Measurements from ENCODE around the gene ATP6V0B. TPM values are rescaled to one million over a fixed set of nuclear protein-coding genes. Genes with fewer than 3 reads are reported as not detected.

The ATP6V0B gene
- total RNA-seq, 2 experiments from 2014 or later: 121 TPM

GRCh38 chr1:43994071-43994470, 19.3 kb downstream of the ATP6V0B start:
- Mint-ChIP-seq H3K4me1 (peaks cover 29% of the 10 kb centered on the region), H3K36me3 (ENCODE audit: low read depth) (no peaks in the 10 kb centered on the region), H3K4me3 (no peak overlapping the region), H3K27me3 (no peaks in the 10 kb centered on the region), H3K27ac (no peak overlapping the region), H3K9me3 (no peaks in the 10 kb centered on the region)
- DNase-seq: no peak
- CTCF ChIA-PET: interaction anchor here (0.6 to 2.9 kb wide), 7 partner anchors 10 to 59 kb away, joined by 3 to 12 read pairs (median 5); partner anchors contain the start of gene ATP6V0B
- POLR2A ChIA-PET: no interaction called here

- no peak for DNase-seq
- no peaks in the 10 kb centered on the region for H3K27me3 Mint-ChIP-seq
- H3K4me3 Mint-ChIP-seq: no peak overlapping the region
- ChIA-PET POLR2A (no interaction called here), CTCF (interaction anchor here (0.6 to 1.3 kb wide), 3 partner anchors 9 to 53 kb away, joined by 3 to 5 read pairs (median 4); no protein-coding TSS in a partner anchor)
- H3K27ac Mint-ChIP-seq: no peak overlapping the region
- H3K36me3 Mint-ChIP-seq (ENCODE audit: low read depth): no peaks in the 10 kb centered on the region
- H3K9me3 Mint-ChIP-seq: no peaks in the 10 kb centered on the region
- peaks cover 29% of the 10 kb centered on the region for H3K4me1 Mint-ChIP-seq
Observed at GRCh38 chr1:43994794-43995790, 20.3 kb downstream of the ATP6V0B start.

- no peak for DNase-seq
- Mint-ChIP-seq H3K4me1 (peaks cover 26% of the 10 kb centered on the region), H3K36me3 (ENCODE audit: low read depth) (no peaks in the 10 kb centered on the region), H3K27me3 (no peaks in the 10 kb centered on the region), H3K9me3 (no peaks in the 10 kb centered on the region), H3K27ac (no peak overlapping the region), H3K4me3 (no peak overlapping the region)
- CTCF ChIA-PET: interaction anchor here (1.3 kb wide), 1 partner anchor 52 kb away, joined by 4 read pairs; no protein-coding TSS in a partner anchor
- POLR2A ChIA-PET: no interaction called here
Observed at GRCh38 chr1:43995984-43996732, 21.4 kb downstream of the ATP6V0B start.

GRCh38 chr1:43996733-43997115, 22.0 kb downstream of the ATP6V0B start:
- Mint-ChIP-seq H3K27me3 (no peaks in the 10 kb centered on the region), H3K4me1 (peaks cover 20% of the 10 kb centered on the region), H3K27ac (no peak overlapping the region), H3K4me3 (no peak overlapping the region), H3K9me3 (no peaks in the 10 kb centered on the region), H3K36me3 (ENCODE audit: low read depth) (no peaks in the 10 kb centered on the region)
- no peak for DNase-seq
- POLR2A ChIA-PET: no interaction called here
- CTCF ChIA-PET: no interaction called here

- Mint-ChIP-seq H3K27me3 (no peaks in the 10 kb centered on the region), H3K36me3 (ENCODE audit: low read depth) (no peaks in the 10 kb centered on the region), H3K4me1 (peaks cover 14% of the 10 kb centered on the region), H3K4me3 (no peak overlapping the region), H3K9me3 (no peaks in the 10 kb centered on the region), H3K27ac (no peak overlapping the region)
- POLR2A ChIA-PET: no interaction called here
- DNase-seq: no peak
- CTCF ChIA-PET: no interaction called here
Observed at GRCh38 chr1:43997295-43997999, 22.7 kb downstream of the ATP6V0B start.

GRCh38 chr1:43998000-43998378, 23.2 kb downstream of the ATP6V0B start:
- POLR2A ChIA-PET: no interaction called here
- Mint-ChIP-seq H3K27ac (no peak overlapping the region), H3K4me3 (no peak overlapping the region), H3K9me3 (no peaks in the 10 kb centered on the region), H3K36me3 (ENCODE audit: low read depth) (no peaks in the 10 kb centered on the region), H3K27me3 (no peaks in the 10 kb centered on the region), H3K4me1 (peaks cover 10% of the 10 kb centered on the region)
- CTCF ChIA-PET: interaction anchor here (0.6 kb wide), 1 partner anchor 11 kb away, joined by 3 read pairs; no protein-coding TSS in a partner anchor
- DNase-seq: no peak

GRCh38 chr1:43999455-43999854, 24.7 kb downstream of the ATP6V0B start:
- CTCF ChIA-PET: interaction anchor here (1.1 kb wide), 1 partner anchor 37 kb away, joined by 3 read pairs; no protein-coding TSS in a partner anchor
- Mint-ChIP-seq H3K27ac (no peak overlapping the region), H3K9me3 (no peaks in the 10 kb centered on the region)

GRCh38 chr1:44000122-44000665, 25.4 kb downstream of the ATP6V0B start:
- no peaks in the 10 kb centered on the region for H3K27me3 Mint-ChIP-seq
- no peak overlapping the region for H3K4me3 Mint-ChIP-seq
- no peak overlapping the region for H3K27ac Mint-ChIP-seq
- no peaks in the 10 kb centered on the region for H3K36me3 Mint-ChIP-seq (ENCODE audit: low read depth)
- ChIA-PET POLR2A (no interaction called here), CTCF (no interaction called here)
- peaks cover 5% of the 10 kb centered on the region for H3K4me1 Mint-ChIP-seq
- DNase-seq: no peak
- no peaks in the 10 kb centered on the region for H3K9me3 Mint-ChIP-seq

More at GRCh38 chr1:43999455-43999854, 24.7 kb downstream of the ATP6V0B start:
- Mint-ChIP-seq H3K27me3 (no peaks in the 10 kb centered on the region), H3K4me1 (peaks cover 7% of the 10 kb centered on the region), H3K4me3 (no peak overlapping the region), H3K36me3 (ENCODE audit: low read depth) (no peaks in the 10 kb centered on the region)
- POLR2A ChIA-PET: no interaction called here
- DNase-seq: no peak

GRCh38 chr1:44002165-44002564, 27.4 kb downstream of the ATP6V0B start:
- DNase-seq: no peak
- Mint-ChIP-seq H3K36me3 (ENCODE audit: low read depth) (no peaks in the 10 kb centered on the region), H3K9me3 (no peaks in the 10 kb centered on the region), H3K27ac (no peak overlapping the region), H3K27me3 (no peaks in the 10 kb centered on the region), H3K4me3 (no peak overlapping the region), H3K4me1 (peaks cover 5% of the 10 kb centered on the region)
- CTCF ChIA-PET: interaction anchor here (1.1 to 1.5 kb wide), 2 partner anchors 35 to 45 kb away, joined by 4 to 7 read pairs; no protein-coding TSS in a partner anchor
- POLR2A ChIA-PET: no interaction called here

- DNase-seq: no peak
- no peak overlapping the region for H3K27ac Mint-ChIP-seq
- POLR2A ChIA-PET: no interaction called here
- no peaks in the 10 kb centered on the region for H3K9me3 Mint-ChIP-seq
- no peaks in the 10 kb centered on the region for H3K27me3 Mint-ChIP-seq
- no peak overlapping the region for H3K4me3 Mint-ChIP-seq
- peaks cover 5% of the 10 kb centered on the region for H3K4me1 Mint-ChIP-seq
- no peaks in the 10 kb centered on the region for H3K36me3 Mint-ChIP-seq (ENCODE audit: low read depth)
- CTCF ChIA-PET: interaction anchor here (1.1 to 1.5 kb wide), 3 partner anchors 33 to 45 kb away, joined by 4 to 7 read pairs (median 4); no protein-coding TSS in a partner anchor
Observed at GRCh38 chr1:44002606-44003157, 27.9 kb downstream of the ATP6V0B start.

GRCh38 chr1:44008259-44008658, 33.5 kb downstream of the ATP6V0B start:
- Mint-ChIP-seq H3K36me3 (ENCODE audit: low read depth) (no peaks in the 10 kb centered on the region), H3K27me3 (no peaks in the 10 kb centered on the region), H3K4me1 (no peaks in the 10 kb centered on the region), H3K4me3 (no peak overlapping the region), H3K27ac (no peak overlapping the region), H3K9me3 (no peaks in the 10 kb centered on the region)
- POLR2A ChIA-PET: no interaction called here
- no peak for DNase-seq
- CTCF ChIA-PET: interaction anchor here (0.8 to 4.5 kb wide), 2 partner anchors 15 to 40 kb away, joined by 7 to 61 read pairs; no protein-coding TSS in a partner anchor

- ChIA-PET POLR2A (no interaction called here), CTCF (interaction anchor here (0.8 kb wide), 1 partner anchor 26 kb away, joined by 7 read pairs; no protein-coding TSS in a partner anchor)
- H3K9me3 Mint-ChIP-seq: no peaks in the 10 kb centered on the region
- no peak for DNase-seq
- H3K36me3 Mint-ChIP-seq (ENCODE audit: low read depth): no peaks in the 10 kb centered on the region
- H3K27me3 Mint-ChIP-seq: no peaks in the 10 kb centered on the region
- H3K27ac Mint-ChIP-seq: no peak overlapping the region
- no peak overlapping the region for H3K4me3 Mint-ChIP-seq
- H3K4me1 Mint-ChIP-seq: no peaks in the 10 kb centered on the region
Observed at GRCh38 chr1:44010935-44011471, 36.2 kb downstream of the ATP6V0B start.

Data from activated CD4-positive, alpha-beta memory T cell treated with anti-CD3 and anti-CD28 coated beads, Interleukin-2, amount 10 ng/mL, durations not matched to agents 7 days and 5 days (primary cell).